ENCODE results near the gene PHF2. TPM values are rescaled to one million over a fixed set of nuclear protein-coding genes. Genes with fewer than 3 reads are reported as not detected.

The PHF2 gene
- total and polyA plus RNA-seq, 2 of the 4 experiments (the other 2 are of a cell fraction) = 5.9 to 9.5 TPM

DNA sequence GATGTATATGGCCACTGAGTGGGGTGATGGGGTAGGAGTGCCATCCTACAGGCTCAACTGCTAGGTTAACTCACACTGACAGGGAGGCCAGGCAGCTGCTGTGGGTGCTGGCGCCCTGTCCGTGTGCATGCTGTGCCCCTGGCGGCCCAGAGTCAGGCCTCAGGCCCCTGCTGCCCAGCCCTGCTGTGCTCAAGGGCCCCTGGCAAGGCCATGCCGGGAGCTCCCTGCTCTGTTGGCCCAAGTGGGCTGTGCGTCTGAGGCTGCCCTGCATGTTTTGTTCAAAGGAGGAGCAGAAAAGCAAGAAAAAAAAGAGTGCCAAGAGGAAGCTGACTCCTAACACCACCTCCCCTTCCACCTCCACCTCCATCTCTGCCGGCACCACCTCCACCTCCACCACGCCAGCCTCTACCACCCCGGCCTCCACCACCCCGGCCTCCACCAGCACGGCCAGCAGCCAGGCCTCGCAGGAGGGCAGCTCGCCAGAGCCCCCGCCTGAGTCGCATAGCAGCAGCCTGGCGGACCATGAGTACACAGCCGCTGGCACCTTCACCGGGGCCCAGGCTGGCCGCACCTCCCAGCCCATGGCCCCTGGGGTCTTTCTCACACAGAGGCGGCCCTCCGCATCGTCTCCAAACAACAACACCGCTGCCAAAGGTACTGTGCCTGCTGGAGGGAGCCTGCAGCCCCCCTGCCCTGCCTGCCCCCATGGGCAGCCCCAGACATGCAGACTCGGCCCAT is 100.1 kb downstream of the PHF2 start:
- Histone ChIP-seq H4K5ac (ENCODE audit: low read depth, low read length) (no peak overlapping the region), H3K79me1 (ENCODE audit: low read depth in 1 of 2, low read length in 2 of 2) (0 out of 4 replicates have a peak, but pooled peaks cover 0 to 6% of the 10 kb centered on the region in 2 experiments), H2AFZ (replicated peaks; ENCODE audit: low read length, poor library complexity) (no peak overlapping the region), H2BK20ac (ENCODE audit: low read depth, low read length) (no peak overlapping the region), H2BK120ac (ENCODE audit: low read depth, low read length) (no peak overlapping the region), H3K14ac (replicated peaks; ENCODE audit: low read depth, low read length) (no peak overlapping the region), H3K4me2 (ENCODE audit: low read depth, low read length) (no peak overlapping the region), H4K20me1 (ENCODE audit: insufficient read depth, low read length) (no peaks in the 10 kb centered on the region; the same call in 1 of the 2 replicates), H3K18ac (ENCODE audit: low read depth, low read length) (no peak overlapping the region), H2AK9ac (replicated peaks; ENCODE audit: low read depth, low read length, poor library complexity) (no peak overlapping the region), H3K36me3 (ENCODE audit: control insufficient read depth, insufficient read depth, low read length) (peaks cover 27% of the 10 kb centered on the region; the same call in 1 of the 2 replicates), H3K9ac (ENCODE audit: low read depth, low read length) (no peak overlapping the region), H3K4me3 (ENCODE audit: insufficient read depth, low read depth, low read length) (no peak overlapping the region), H2BK15ac (ENCODE audit: low read depth, low read length) (no peak overlapping the region), H3K9me1 (ENCODE audit: insufficient read depth, low read length) (peaks cover 10% of the 10 kb centered on the region), H4K8ac (ENCODE audit: low read depth in 2 of 2, low read length in 2 of 2) (no peak overlapping the region), H3K27me3 (ENCODE audit: control insufficient read depth, insufficient read depth, low read length) (no peaks in the 10 kb centered on the region), H3K4ac (ENCODE audit: low read depth, low read length) (no peak overlapping the region), H4K91ac (ENCODE audit: insufficient read depth, low read depth, low read length) (no peak overlapping the region), H3K9me3 (ENCODE audit: control insufficient read depth, insufficient read depth, low read length) (no peaks in the 10 kb centered on the region), H3K4me1 (ENCODE audit: control insufficient read depth, insufficient read depth, low read length) (no peaks in the 10 kb centered on the region), H3K56ac (ENCODE audit: extremely low read depth, insufficient read depth, low read length) (no peak overlapping the region), H3K27ac (ENCODE audit: insufficient read depth, low read length) (no peak overlapping the region), H3K23ac (ENCODE audit: low read depth, low read length) (no peak overlapping the region), H2BK5ac (ENCODE audit: low read depth, low read length, poor library complexity, severe bottlenecking) (no peak overlapping the region), H2AK5ac (ENCODE audit: low read depth, low read length) (no peak overlapping the region)
- dilution Hi-C loops (cut with HindIII; ENCODE audit: low sequenced_read_pairs, unreplicated experiment) (no loop called here), intact Hi-C loops (cut with micrococcal nuclease) (no loop called here), in situ Hi-C loops (cut with MboI; ENCODE audit: low sequenced_read_pairs) (loop anchor here (25.0 kb wide), 1 partner anchor 511 kb away; no protein-coding TSS in a partner anchor)
- no peak for ATAC-seq (ENCODE audit: low read depth)
- BruUV-seq (replicated peaks) = no TSS peak
- no peak for DNase-seq
- CTCF ChIA-PET = no interaction called here
- TF ChIP-seq, protein P1, sequence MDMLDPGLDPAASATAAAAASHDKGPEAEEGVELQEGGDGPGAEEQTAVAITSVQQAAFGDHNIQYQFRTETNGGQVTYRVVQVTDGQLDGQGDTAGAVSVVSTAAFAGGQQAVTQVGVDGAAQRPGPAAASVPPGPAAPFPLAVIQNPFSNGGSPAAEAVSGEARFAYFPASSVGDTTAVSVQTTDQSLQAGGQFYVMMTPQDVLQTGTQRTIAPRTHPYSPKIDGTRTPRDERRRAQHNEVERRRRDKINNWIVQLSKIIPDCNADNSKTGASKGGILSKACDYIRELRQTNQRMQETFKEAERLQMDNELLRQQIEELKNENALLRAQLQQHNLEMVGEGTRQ (IDR thresholded peaks at IDR 0.05; ENCODE audit: low read depth, low read length) = no peak
- TF ChIP-seq BHLHE40 (IDR thresholded peaks at IDR 0.05; ENCODE audit: low read depth, low read length) (no peak), MAZ (IDR thresholded peaks at IDR 0.05; ENCODE audit: borderline replicate concordance, low read depth, low read length) (no peak), MXI1 (IDR thresholded peaks at IDR 0.05; ENCODE audit: borderline replicate concordance, low read depth, low read length) (no peak), SMC3 (IDR thresholded peaks at IDR 0.05; ENCODE audit: low read depth, low read length) (no peak)
- POLR2A ChIA-PET (ENCODE audit: unreplicated experiment) = no interaction called here
- WGBS, 2 experiments (ENCODE audit: extremely low coverage in 2 of 2, insufficient read length in 1 of 2) = 93% methylated on average over 12 of the region's 23 CpGs; no CpG with 5 or more reads in 1 of the 2 experiments
